HG03196 (cell line): Measurements from ENCODE around the gene TOMM70.

Experiments
- ATAC-seq: cut with Tn5 transposase; IDR thresholded peaks from one replicate; pipeline ENCODE4 v1.9.1; 2021; ENCODE audit not compliant: unreplicated experiment

Gene TOMM70

GRCh38 chr3:100411091-100411982, 10.4 kb upstream of the TOMM70 start:
- no peak for ATAC-seq

- ATAC-seq = no peak
Observed at GRCh38 chr3:100407977-100408532, 7.2 kb upstream of the TOMM70 start.

GRCh38 chr3:100407164-100407563, 6.3 kb upstream of the TOMM70 start:
- no peak for ATAC-seq

- ATAC-seq = no peak
Observed at GRCh38 chr3:100404250-100404548, 3.3 kb upstream of the TOMM70 start.

DNA sequence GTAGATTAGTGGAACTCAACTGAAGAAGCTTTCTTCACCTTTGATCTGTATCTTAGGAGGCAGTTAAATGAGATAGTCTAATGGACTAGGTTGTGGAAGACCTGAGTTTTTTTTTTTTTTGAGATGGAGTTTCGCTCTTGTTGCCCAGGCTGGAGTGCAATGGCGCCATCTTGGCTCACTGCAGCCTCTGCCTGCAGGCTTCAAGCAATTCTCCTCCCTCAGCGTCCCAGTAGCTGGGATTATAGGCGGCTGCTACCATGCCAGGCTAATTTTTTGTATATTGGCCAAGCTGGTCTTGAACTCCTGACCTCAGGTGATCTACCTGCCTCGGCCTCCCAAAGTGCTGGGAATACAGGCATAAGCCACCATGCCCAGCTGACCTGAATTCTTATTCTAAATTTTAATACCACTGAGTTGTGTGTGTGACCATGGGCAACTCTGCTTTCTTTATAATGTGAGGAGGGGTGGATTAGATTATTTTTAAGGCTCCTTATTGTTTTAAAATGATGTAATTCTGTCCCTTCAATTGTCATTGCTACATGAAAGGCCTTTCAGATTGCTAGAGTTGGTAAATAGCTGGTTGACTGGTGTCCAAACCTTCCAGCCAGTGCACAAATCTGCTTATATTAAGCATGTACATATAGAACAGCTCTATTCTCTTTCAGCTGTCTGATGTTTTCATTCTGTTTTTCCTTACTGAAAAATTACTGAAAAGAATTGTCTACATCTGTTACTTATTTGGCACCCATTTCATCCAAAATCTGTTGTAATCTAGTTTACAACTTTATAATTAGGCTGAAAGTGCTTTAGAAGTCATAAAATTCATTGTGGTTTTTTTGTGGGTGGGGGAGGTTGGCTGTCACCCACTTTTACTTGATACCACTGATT, 2.7 kb upstream of the TOMM70 start:
- ATAC-seq = no peak

GRCh38 chr3:100402891-100403290, 2.0 kb upstream of the TOMM70 start:
- no peak for ATAC-seq

GRCh38 chr3:100402256-100402655, 1.4 kb upstream of the TOMM70 start:
- ATAC-seq = no peak

DNA sequence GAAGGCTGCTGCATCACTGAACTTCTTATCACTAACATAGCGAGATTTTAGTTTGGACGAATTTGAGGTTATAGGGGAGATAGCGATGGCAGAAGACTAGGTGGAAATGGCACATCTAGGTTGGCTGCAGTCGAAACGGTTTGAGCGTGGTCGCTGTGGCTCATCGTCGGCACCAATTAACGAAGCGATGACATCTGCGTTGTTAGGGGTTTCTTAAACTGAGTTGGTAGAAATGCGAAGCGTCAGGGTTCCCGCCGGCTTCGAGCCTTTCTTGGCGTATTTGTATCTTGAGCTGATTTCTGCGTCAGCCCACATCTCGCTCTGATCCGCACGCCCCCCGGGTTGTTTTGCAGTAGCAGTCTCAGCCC, 769 bp upstream of the TOMM70 start:
- ATAC-seq = peak; percentile 9

- ATAC-seq = peak; percentile 25
Observed at GRCh38 chr3:100400419-100400779, 490 bp downstream of the TOMM70 start.

DNA sequence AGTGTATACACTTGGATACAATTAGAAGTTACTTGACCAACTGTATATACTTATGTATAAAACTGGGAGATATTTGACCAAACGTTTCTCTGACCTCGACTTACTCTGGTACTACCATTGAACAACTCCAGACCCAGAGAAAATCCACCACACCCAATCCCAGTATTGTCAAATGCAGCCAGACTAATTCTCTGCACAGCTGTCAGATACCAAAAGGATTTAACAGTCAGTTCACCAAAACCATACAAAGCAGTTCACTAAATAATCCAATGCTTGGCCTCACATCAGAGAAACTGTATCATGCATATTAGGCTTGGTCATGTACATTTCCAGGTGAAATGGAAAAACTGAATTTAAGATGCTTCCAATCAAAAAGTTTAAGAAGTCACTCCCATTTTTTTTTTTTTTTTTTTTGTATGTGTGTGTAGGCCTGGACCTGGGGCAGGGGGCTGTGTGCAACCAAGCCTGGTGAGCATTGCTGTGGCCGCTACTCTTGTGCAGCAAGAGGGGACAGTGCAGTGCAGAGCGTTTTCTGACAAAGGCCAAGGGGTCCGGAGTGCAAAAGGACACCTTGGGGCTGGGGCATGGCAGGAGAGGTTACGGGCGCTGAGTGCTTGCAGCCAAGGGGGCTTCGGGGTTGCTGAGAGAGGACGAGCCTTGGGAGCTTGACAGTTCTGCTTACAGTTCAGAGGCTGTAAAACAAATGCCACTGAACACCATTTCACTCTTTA, 1.4 kb downstream of the TOMM70 start:
- ATAC-seq = no peak

- no peak for ATAC-seq
Observed at GRCh38 chr3:100396967-100397366, 3.9 kb downstream of the TOMM70 start.

- no peak for ATAC-seq
Observed at GRCh38 chr3:100395679-100396431, 5.0 kb downstream of the TOMM70 start.

DNA sequence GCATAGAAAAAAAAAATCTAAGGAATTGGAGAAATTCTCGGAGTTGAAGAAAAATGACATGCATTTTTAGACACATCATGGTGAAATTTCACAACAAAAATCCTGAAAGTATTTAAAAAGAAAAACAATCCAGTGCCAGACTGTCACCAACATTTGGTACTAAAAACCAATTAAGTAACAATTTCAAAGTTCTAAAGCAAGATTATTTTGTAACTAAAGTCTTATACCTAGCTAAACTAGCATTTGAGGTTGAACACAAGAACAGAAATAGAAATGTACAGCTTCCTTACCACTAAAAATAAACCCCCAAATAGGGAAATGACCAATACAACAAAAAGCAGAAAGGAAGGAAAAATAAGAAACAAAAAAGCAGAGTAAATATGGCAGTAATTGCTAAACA, 11.9 kb downstream of the TOMM70 start:
- no peak for ATAC-seq

DNA sequence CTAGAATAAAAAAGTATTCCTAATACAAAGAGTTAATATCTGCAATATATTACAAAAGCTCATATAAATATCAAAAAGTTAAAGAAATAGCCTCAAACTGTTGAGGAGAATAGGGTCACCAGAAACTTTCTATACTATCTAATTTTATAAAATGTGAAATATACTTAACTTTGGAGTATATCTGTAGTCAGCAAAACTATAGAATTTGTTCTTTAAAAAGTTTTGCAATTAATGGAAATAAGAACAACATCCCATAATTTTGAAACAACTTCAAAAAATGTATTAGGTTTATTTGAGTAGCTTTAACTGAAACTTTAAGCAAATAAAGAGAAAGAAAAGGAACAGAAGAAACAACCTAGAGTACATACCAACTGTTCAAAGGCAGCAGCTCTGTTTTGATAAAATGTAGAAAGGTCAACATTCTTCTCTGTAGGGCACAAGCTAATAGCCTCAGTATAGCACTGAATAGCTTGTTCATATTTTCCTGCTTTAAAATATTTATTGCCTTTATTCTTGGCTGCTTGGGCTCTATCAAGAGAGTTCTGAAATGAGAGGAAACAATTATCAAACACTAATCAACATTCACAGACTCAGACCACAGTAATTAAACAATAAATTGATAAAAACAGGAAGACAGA, 14.3 kb downstream of the TOMM70 start:
- ATAC-seq = no peak

DNA sequence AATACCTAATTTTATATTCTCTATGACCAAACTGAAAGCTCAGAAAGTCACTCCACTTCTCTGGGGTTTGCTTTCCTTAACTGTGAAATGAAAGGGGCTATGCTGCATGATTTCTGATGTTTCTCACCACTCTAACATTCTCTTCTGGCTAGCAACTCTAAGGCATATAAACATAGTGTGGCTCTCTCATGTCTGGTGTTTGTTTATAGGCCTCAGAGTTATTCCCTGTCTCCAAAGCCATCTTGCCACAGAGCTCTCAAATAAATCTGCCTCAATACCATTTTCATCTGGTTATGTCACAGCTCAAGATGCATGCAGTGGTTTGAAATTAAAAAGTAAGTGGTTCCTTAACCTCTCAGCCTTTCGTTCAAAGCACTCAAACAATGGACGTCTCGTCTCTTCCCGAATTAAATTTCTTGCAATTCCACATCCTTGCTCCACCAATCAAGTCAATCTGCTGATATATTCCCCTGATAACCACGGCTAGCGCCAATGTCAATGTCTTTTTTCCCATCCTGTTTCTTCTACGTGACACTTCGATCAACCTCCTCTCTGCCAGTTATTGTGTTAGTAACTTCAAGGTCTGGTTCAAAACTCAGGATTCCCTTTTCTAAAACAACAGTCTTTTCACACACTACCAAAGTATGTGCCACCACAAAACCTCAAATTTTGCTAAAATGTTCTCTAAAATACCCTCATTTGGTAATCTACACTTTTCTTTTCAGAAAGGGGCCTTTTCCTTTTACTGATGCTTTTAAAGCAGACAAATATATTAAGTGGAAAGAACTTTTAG, 16.0 kb downstream of the TOMM70 start:
- no peak for ATAC-seq

GRCh38 chr3:100376301-100376700, 24.6 kb downstream of the TOMM70 start:
- no peak for ATAC-seq

- no peak for ATAC-seq
Observed at GRCh38 chr3:100374521-100374920, 26.4 kb downstream of the TOMM70 start.

DNA sequence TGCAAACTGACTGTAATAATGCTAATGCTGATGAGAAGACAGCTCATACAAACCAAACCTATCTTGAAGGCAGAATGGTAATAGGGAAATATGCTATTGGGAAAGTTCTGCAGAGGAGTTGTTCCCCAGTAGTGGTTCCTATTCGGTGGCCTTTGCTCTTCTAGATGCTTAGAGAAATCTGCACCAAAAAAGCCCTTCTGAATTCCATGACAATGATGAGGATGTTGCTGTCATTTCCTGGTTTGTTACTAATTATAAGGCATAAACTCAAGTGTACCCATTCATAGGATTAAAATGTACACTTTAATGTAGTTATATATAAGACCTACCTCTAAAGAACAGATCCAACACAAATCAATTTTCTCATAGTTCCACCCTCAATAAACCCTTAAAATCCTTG, 30.1 kb downstream of the TOMM70 start:
- no peak for ATAC-seq

GRCh38 chr3:100368441-100368840, 32.4 kb downstream of the TOMM70 start:
- no peak for ATAC-seq
